K562 (cell line): ENCODE results near the gene PRM1. TPM values are rescaled to one million over a fixed set of nuclear protein-coding genes. Genes with fewer than 3 reads are reported as not detected.

Source experiments
- CHD4 ChIP-seq: fragments of 200-600 bp; sonication (generic); IDR thresholded peaks from 3 replicates; pipeline ENCODE4 v1.6.1; 2012; ENCODE audit warnings: low read depth, mild to moderate bottlenecking, mixed read lengths, low read length, inconsistent platforms; ENCODE audit not compliant: insufficient read depth, insufficient replicate concordance, poor library complexity, severe bottlenecking
- HDAC1 ChIP-seq, 2 experiments: fragments of 450-650 bp; IDR thresholded peaks; 2 replicates each; pipeline ENCODE4 v1.6.1; 2016 to 2017; ENCODE audit warnings: inconsistent platforms in 1 of 2, mild to moderate bottlenecking in 1 of 2, moderate library complexity in 1 of 2
- HMGN3 ChIP-seq: IDR thresholded peaks from 2 replicates; pipeline ENCODE4 v1.6.1; 2011; ENCODE audit warnings: borderline replicate concordance, low read depth, mild to moderate bottlenecking, mixed read lengths, low read length; ENCODE audit not compliant: insufficient read length; ENCODE audit errors: extremely low read depth
- KDM1A ChIP-seq, 2 experiments: fragments of 450-650 bp; IDR thresholded peaks; 2 replicates each; pipeline ENCODE4 v1.6.1; 2016; ENCODE audit warnings: mild to moderate bottlenecking in 2 of 2
- KLF1 ChIP-seq: fragments of 450-650 bp; IDR thresholded peaks from 2 replicates; pipeline ENCODE4 v1.6.1; 2016; ENCODE audit warnings: missing genetic modification characterization, missing compliant biosample characterization
- NCOA2 ChIP-seq, 2 experiments: fragments of 450-650 bp; IDR thresholded peaks; 2 replicates each; pipeline ENCODE4 v1.6.1; 2018; ENCODE audit warnings: mild to moderate bottlenecking in 2 of 2, moderate library complexity in 1 of 2; ENCODE audit not compliant: partially characterized antibody in 2 of 2
- NR2C2 ChIP-seq, 2 experiments: fragments of 200-800 bp in 1 of 2; sonication (Bioruptor generic) in 1 of 2; sonication (generic) in 1 of 2; formaldehyde crosslinking in 1 of 2; IDR thresholded peaks; 2 replicates each; pipeline versions ENCODE4 v1.6.1 to v1.8.0; 2016 to 2022; ENCODE audit warnings: mild to moderate bottlenecking in 1 of 2, missing compliant biosample characterization in 1 of 2, missing genetic modification characterization in 1 of 2, missing genetic modification reagents in 1 of 2
- POLR2AphosphoS2 ChIP-seq: IDR thresholded peaks from 2 replicates; pipeline ENCODE4 v1.6.1; 2012; ENCODE audit warnings: low read length, improper control_type of control experiment
- POLR2H ChIP-seq: IDR thresholded peaks from 2 replicates; pipeline ENCODE4 v1.6.1; 2016; ENCODE audit warnings: missing genetic modification characterization, low read depth, mild to moderate bottlenecking, control low read depth, missing compliant biosample characterization, moderate library complexity
- RBFOX2 ChIP-seq: fragments of 200-400 bp; formaldehyde crosslinking; IDR thresholded peaks from 2 replicates; pipeline ENCODE4 v1.6.1; 2017; ENCODE audit warnings: low read depth, mild to moderate bottlenecking, low read length, moderate library complexity
- RBM14 ChIP-seq: fragments of 200-400 bp; formaldehyde crosslinking; IDR thresholded peaks from 2 replicates; pipeline ENCODE4 v1.6.1; 2018; ENCODE audit warnings: low read depth, mild to moderate bottlenecking, low read length, moderate library complexity, borderline replicate concordance; ENCODE audit not compliant: insufficient read depth
- TRIM28 ChIP-seq: fragments of 450-650 bp; IDR thresholded peaks from 2 replicates; pipeline ENCODE4 v1.6.1; 2017
- ZFX ChIP-seq: sonication (generic); formaldehyde crosslinking; IDR thresholded peaks from 2 replicates; pipeline ENCODE4 v1.8.0; 2022; ENCODE audit warnings: mild to moderate bottlenecking, missing genetic modification reagents, moderate library complexity
- ZNF766 ChIP-seq: fragments of 200-800 bp; sonication (Bioruptor generic); conservative IDR thresholded peaks from 2 replicates; pipeline ENCODE4 v1.6.1; 2016; ENCODE audit warnings: missing genetic modification characterization, missing compliant biosample characterization
- polyA plus RNA-seq, 8 experiments: library from polyadenylated mRNA; depleted of rRNA in 4 of 8; stranded (reverse) in 5 of 8; unstranded in 3 of 8; fragments of >200 nt; fragmentation: Nextera tagmentation in 2 of 8; fragmentation: Illumina TruSeq in 1 of 8; extraction: Ambion mirVana in 2 of 8; extraction: Trizol in 1 of 8; gene quantifications; 2 replicates each; pipeline versions ENCODE4 v1.2.1 to v1.2.3, GENCODE V29; 2011 to 2014; ENCODE audit warnings: inconsistent platforms in 1 of 8, missing spikeins in 1 of 8
- total RNA-seq, 7 experiments: library from RNA; depleted of rRNA in 6 of 7; stranded (reverse); fragments of >200 nt in 6 of 7; fragmentation: Illumina TruSeq in 2 of 7; extraction: Trizol in 2 of 7; gene quantifications; 2 replicates each; pipeline versions ENCODE4 v1.2.1 to v1.2.3, GENCODE V29; 2011 to 2021; ENCODE audit warnings: low replicate concordance in 1 of 7
- TF ChIP-seq, protein P1 (sequence below): sonication (generic); formaldehyde crosslinking; IDR thresholded peaks from 2 replicates; pipeline ENCODE4 v1.8.1; 2023; ENCODE audit warnings: mild to moderate bottlenecking, missing genetic modification reagents
- TF ChIP-seq, protein P2 (sequence below): fragments of 250-450 bp; sonication (Bioruptor Pico); IDR thresholded peaks from 2 replicates; pipeline ENCODE4 v1.5.0; 2021
- TF ChIP-seq, protein P3 (sequence below): fragments of 250-450 bp; sonication (Bioruptor Pico); IDR thresholded peaks from 2 replicates; pipeline ENCODE4 v1.4.0; 2020; ENCODE audit warnings: mild to moderate bottlenecking, moderate library complexity

The PRM1 gene
- total and polyA plus RNA-seq, 9 of the 15 experiments (the other 6 are each of a cell fraction or from before 2014, with no cell fraction given) = not detected

DNA sequence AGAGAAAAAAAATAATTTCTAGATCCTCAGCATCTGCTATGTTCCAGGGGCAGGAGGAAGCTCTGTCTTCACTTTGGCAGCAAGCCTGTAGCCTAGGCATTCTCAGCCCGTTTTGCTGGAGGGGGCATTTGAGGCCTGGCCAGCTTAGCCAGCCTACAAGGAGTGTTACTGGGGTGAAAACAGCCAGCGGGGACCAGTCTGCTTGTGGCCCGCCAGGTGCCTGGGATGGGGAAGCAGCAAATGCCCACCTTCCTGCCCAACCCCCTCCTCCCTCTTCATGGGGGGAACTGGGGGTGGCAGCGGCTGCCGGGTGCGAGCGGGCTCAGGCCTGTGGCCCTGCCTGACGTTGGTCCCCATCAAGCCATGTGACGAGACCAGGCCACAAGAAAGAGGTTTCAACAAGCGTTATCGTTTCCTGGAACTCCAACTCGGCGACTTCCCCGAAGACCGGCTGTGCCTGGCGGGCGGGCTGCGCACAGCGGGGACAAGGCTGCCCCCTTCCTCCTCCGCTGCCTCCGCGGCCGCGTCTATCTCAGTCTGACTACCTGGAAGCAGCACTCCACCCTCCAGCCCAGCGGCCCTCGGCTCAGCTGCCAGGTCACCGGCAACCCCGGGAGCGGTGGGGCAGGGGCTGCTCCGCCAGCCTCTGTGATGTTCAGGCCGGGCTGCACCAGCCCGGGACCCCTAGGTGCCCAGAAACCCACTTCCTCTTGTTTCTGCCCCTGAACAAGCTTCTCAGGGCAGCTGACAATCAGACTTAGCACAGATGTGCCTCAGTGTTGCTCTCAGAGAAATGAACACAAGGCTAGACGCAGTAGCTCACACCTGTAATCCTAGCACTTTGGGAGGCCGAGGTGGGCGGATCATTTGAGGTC is 48.0 kb downstream of the PRM1 start (continued):
- TF ChIP-seq, protein P1, sequence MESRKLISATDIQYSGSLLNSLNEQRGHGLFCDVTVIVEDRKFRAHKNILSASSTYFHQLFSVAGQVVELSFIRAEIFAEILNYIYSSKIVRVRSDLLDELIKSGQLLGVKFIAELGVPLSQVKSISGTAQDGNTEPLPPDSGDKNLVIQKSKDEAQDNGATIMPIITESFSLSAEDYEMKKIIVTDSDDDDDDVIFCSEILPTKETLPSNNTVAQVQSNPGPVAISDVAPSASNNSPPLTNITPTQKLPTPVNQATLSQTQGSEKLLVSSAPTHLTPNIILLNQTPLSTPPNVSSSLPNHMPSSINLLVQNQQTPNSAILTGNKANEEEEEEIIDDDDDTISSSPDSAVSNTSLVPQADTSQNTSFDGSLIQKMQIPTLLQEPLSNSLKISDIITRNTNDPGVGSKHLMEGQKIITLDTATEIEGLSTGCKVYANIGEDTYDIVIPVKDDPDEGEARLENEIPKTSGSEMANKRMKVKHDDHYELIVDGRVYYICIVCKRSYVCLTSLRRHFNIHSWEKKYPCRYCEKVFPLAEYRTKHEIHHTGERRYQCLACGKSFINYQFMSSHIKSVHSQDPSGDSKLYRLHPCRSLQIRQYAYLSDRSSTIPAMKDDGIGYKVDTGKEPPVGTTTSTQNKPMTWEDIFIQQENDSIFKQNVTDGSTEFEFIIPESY = peak; percentile 21; the same call in 1 of the 2 replicates
- peak; percentile 73 for TF ChIP-seq KLF1 (tag)
- peak; percentile 88 for TF ChIP-seq ZFX (CRISPR knock-in tag)
- TF ChIP-seq, protein P2, sequence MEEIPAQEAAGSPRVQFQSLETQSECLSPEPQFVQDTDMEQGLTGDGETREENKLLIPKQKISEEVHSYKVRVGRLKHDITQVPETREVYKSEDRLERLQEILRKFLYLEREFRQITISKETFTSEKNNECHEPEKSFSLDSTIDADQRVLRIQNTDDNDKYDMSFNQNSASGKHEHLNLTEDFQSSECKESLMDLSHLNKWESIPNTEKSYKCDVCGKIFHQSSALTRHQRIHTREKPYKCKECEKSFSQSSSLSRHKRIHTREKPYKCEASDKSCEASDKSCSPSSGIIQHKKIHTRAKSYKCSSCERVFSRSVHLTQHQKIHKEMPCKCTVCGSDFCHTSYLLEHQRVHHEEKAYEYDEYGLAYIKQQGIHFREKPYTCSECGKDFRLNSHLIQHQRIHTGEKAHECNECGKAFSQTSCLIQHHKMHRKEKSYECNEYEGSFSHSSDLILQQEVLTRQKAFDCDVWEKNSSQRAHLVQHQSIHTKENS (CRISPR knock-in tag) = no peak
- TF ChIP-seq KDM1A (IDR thresholded peaks at IDR 0.05) = peak in 1 of 2 experiments; percentile 61
- no peak for TF ChIP-seq TRIM28
- peak; percentile 99 for TF ChIP-seq HMGN3
- TF ChIP-seq NR2C2 (CRISPR knock-in tag; IDR thresholded peaks at IDR 0.05) = no peak
- peak; percentile 75 for TF ChIP-seq NR2C2 (tag; IDR thresholded peaks at IDR 0.05)
- TF ChIP-seq POLR2H = peak; percentile 33; the same call in 1 of the 2 replicates
- no peak for TF ChIP-seq POLR2AphosphoS2
- TF ChIP-seq CHD4 = no peak
- TF ChIP-seq RBFOX2 = peak; percentile 88
- TF ChIP-seq ZNF766 = peak; percentile 100
- no peak for TF ChIP-seq RBM14
- TF ChIP-seq HDAC1 (IDR thresholded peaks at IDR 0.05) = peak in 1 of 2 experiments; percentile 72; a peak in 2 of 4 replicates
- no peak for TF ChIP-seq NCOA2 (IDR thresholded peaks at IDR 0.05; ENCODE audit: partially characterized antibody in 2 of 2)
- TF ChIP-seq, protein P3, sequence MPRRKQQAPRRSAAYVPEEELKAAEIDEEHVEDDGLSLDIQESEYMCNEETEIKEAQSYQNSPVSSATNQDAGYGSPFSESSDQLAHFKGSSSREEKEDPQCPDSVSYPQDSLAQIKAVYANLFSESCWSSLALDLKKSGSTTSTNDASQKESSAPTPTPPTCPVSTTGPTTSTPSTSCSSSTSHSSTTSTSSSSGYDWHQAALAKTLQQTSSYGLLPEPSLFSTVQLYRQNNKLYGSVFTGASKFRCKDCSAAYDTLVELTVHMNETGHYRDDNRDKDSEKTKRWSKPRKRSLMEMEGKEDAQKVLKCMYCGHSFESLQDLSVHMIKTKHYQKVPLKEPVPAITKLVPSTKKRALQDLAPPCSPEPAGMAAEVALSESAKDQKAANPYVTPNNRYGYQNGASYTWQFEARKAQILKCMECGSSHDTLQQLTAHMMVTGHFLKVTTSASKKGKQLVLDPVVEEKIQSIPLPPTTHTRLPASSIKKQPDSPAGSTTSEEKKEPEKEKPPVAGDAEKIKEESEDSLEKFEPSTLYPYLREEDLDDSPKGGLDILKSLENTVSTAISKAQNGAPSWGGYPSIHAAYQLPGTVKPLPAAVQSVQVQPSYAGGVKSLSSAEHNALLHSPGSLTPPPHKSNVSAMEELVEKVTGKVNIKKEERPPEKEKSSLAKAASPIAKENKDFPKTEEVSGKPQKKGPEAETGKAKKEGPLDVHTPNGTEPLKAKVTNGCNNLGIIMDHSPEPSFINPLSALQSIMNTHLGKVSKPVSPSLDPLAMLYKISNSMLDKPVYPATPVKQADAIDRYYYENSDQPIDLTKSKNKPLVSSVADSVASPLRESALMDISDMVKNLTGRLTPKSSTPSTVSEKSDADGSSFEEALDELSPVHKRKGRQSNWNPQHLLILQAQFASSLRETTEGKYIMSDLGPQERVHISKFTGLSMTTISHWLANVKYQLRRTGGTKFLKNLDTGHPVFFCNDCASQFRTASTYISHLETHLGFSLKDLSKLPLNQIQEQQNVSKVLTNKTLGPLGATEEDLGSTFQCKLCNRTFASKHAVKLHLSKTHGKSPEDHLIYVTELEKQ = peak; percentile 75; the same call in 1 of the 2 replicates
